Panc1 (cell line): Measurements from ENCODE around the gene FNDC11.

Experiments
- CTCF ChIP-seq: fragments of 450-650 bp; IDR thresholded peaks from 2 replicates; pipeline ENCODE4 v1.5.1; 2017; ENCODE audit warnings: mild to moderate bottlenecking
- POLR2AphosphoS5 ChIP-seq: IDR thresholded peaks from 2 replicates; pipeline ENCODE4 v1.6.1; 2012; ENCODE audit warnings: mild to moderate bottlenecking, low read depth, low read length, moderate library complexity
- REST ChIP-seq, 2 experiments: IDR thresholded peaks; 2 replicates each; pipeline ENCODE4 v1.6.1; 2011 to 2012; ENCODE audit warnings: low read depth in 2 of 2, control low read depth in 1 of 2, low read length in 1 of 2, mild to moderate bottlenecking in 1 of 2, moderate library complexity in 1 of 2; ENCODE audit not compliant: insufficient read depth in 1 of 2
- SIN3A ChIP-seq: IDR thresholded peaks from 2 replicates; pipeline ENCODE4 v1.6.1; 2012; ENCODE audit warnings: low read depth, mild to moderate bottlenecking, low read length, moderate library complexity, borderline replicate concordance; ENCODE audit not compliant: insufficient read depth
- TCF7L2 ChIP-seq: IDR thresholded peaks from 2 replicates; pipeline ENCODE4 v1.6.1; 2011; ENCODE audit warnings: mild to moderate bottlenecking, low read depth, low read length, inconsistent platforms

- no peak for TF ChIP-seq CTCF
- TF ChIP-seq REST (IDR thresholded peaks at IDR 0.05; ENCODE audit: insufficient read depth in 1 of 2, low read depth in 2 of 2, low read length in 1 of 2): no peak
- TF ChIP-seq POLR2AphosphoS5: no peak
- no peak for TF ChIP-seq SIN3A
- no peak for TF ChIP-seq TCF7L2
Observed at GRCh38 chr20:63564036-63564810, 10.3 kb downstream of the FNDC11 start.
